H1 (cell line): ENCODE data around the gene ACAA1. TPM values are rescaled to one million over a fixed set of nuclear protein-coding genes. Genes with fewer than 3 reads are reported as not detected.

Experiments
- FOSL1 ChIP-seq: IDR thresholded peaks from 2 replicates; pipeline ENCODE4 v1.6.1; 2011; ENCODE audit warnings: mild to moderate bottlenecking, low read depth, low read length, moderate library complexity; ENCODE audit not compliant: insufficient read depth
- MAFK ChIP-seq: IDR thresholded peaks from 2 replicates; pipeline ENCODE4 v1.6.1; 2012; ENCODE audit warnings: low read depth, mild to moderate bottlenecking, improper control_type of control experiment, low read length
- RNF2 ChIP-seq: fragments of 200-900, 300-1000 bp; sonication (generic); IDR thresholded peaks from 2 replicates; pipeline ENCODE4 v1.7.1; 2016; ENCODE audit warnings: borderline replicate concordance, low read depth, mild to moderate bottlenecking, antibody characterized with exemption, low read length; ENCODE audit not compliant: poor library complexity, severe bottlenecking; ENCODE audit errors: missing control alignments
- SIRT6 ChIP-seq: IDR thresholded peaks from one replicate; pipeline ENCODE4 v1.7.1; 2012; ENCODE audit warnings: low read length, inconsistent platforms
- SUZ12 ChIP-seq: fragments of 200-600 bp; sonication (generic); IDR thresholded peaks from 2 replicates; pipeline ENCODE4 v1.6.1; 2012; ENCODE audit warnings: mild to moderate bottlenecking, inconsistent platforms, low read length, moderate library complexity, mixed read lengths
- TEAD4 ChIP-seq: IDR thresholded peaks from 2 replicates; pipeline ENCODE4 v1.6.1; 2012; ENCODE audit warnings: low read depth, low read length, inconsistent platforms, mixed read lengths
- polyA plus RNA-seq, 7 experiments: library from polyadenylated mRNA; depleted of rRNA in 3 of 7; stranded (reverse) in 5 of 7; unstranded in 2 of 7; fragments of >200 nt in 5 of 7; fragments of 200-250 nt in 2 of 7; gene quantifications; 1 replicate in 5 of 7; 2 replicates in 1 of 7; 4 replicates in 1 of 7; pipeline versions ENCODE4 v1.2.1 to v1.2.3, GENCODE V29; 2011 to 2013; ENCODE audit warnings: missing spikeins in 2 of 7, mixed read lengths in 2 of 7
- total RNA-seq: library from RNA; stranded (reverse); fragmentation: NEBNext Ultra II Directional; extraction: Animal tissue kit (Norgen Biotek cat#: 25700); gene quantifications from 2 replicates; pipeline ENCODE4 v1.2.1, GENCODE V29; 2021
- TF ChIP-seq, protein P1 (sequence below): IDR thresholded peaks from 2 replicates; pipeline ENCODE4 v1.6.1; 2012; ENCODE audit warnings: inconsistent platforms

Gene ACAA1
- total and polyA plus RNA-seq, 2 of the 8 experiments (the other 6 are each of a cell fraction or from before 2014, with no cell fraction given), result 23.1 to 34.8 TPM

DNA sequence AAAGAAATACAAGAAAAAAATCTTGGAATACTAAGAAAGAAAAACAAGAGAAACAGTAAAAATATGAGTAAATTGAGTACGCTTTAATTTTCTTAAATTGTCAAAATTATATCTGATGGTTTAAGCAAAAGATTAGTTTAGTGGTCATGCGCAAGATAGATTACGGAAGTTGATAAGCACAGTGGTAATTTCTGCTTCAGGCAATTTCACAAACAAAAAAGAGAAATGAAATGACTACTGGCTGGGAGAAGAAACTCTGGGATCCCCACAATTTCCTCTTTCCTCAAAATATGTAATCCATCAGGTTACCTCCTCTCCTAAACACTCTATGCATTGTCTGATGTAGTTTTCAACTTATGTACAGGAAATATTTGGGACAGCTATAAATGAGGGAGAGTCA lies 10.5 kb upstream of the ACAA1 start (continued):
- no peak for TF ChIP-seq TEAD4
- no peak for TF ChIP-seq RNF2
- no peak for TF ChIP-seq MAFK
- TF ChIP-seq, protein P1, sequence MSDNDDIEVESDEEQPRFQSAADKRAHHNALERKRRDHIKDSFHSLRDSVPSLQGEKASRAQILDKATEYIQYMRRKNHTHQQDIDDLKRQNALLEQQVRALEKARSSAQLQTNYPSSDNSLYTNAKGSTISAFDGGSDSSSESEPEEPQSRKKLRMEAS, result no peak
- TF ChIP-seq SUZ12, result no peak
- TF ChIP-seq FOSL1, result no peak
- TF ChIP-seq SIRT6, result no peak
